HFF-Myc (cell line): ENCODE data around the gene LCE1D.

ENCODE experiments used
- DNase-seq: peaks from one replicate; pipeline ENCODE4 v3.0.0-alpha.2; 2011; ENCODE audit warnings: low read depth; ENCODE audit errors: extremely low read depth
- H3K4me3 ChIP-seq: replicated peaks from 2 replicates; pipeline ENCODE4 v1.5.1; 2011; ENCODE audit warnings: low read depth, mild to moderate bottlenecking, control low read depth, low read length
- TF ChIP-seq, protein P1 (sequence below): IDR thresholded peaks from 2 replicates; pipeline ENCODE4 v1.5.1; 2012; ENCODE audit warnings: mild to moderate bottlenecking, low read depth, low read length, control low read depth; ENCODE audit errors: missing control alignments

Gene LCE1D

DNA sequence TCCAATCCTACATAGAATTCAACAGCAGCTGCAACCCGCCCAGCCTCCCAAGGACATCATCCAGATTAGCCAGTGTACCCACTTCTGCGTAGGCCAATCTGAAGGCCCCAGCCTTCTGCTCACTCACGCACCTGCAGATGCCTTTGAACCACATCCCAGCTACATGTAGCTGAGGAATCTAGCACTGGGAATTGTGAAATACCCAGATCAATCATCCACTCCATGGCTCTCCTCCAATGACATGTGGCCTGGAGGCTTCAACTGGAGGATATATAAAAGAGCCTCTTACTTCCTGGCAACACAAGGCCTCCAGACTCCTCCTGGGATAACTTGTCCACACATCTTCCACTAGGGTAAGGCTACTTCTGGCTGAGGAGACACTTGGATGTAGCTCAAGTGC, 46.0 kb downstream of the LCE1D start, which contains the start of gene LCE6A:
TSS of gene LCE6A (plus strand) at position 301 of the 400 bp plus-strand sequence. CDS start 665 bp downstream, outside the sequence.
- TF ChIP-seq, protein P1, sequence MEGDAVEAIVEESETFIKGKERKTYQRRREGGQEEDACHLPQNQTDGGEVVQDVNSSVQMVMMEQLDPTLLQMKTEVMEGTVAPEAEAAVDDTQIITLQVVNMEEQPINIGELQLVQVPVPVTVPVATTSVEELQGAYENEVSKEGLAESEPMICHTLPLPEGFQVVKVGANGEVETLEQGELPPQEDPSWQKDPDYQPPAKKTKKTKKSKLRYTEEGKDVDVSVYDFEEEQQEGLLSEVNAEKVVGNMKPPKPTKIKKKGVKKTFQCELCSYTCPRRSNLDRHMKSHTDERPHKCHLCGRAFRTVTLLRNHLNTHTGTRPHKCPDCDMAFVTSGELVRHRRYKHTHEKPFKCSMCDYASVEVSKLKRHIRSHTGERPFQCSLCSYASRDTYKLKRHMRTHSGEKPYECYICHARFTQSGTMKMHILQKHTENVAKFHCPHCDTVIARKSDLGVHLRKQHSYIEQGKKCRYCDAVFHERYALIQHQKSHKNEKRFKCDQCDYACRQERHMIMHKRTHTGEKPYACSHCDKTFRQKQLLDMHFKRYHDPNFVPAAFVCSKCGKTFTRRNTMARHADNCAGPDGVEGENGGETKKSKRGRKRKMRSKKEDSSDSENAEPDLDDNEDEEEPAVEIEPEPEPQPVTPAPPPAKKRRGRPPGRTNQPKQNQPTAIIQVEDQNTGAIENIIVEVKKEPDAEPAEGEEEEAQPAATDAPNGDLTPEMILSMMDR, result no peak
- DNase-seq, result no peak
- no peak within 1 kb of the TSS for H3K4me3 ChIP-seq
